Uterus (tissue), 2 donors: ENCODE measurements around the gene TNF.

Experiments
- CTCF ChIP-seq, 4 experiments: fragments of 200-600 bp in 2 of 4; fragments of 450-650 bp in 2 of 4; sonication (generic) in 2 of 4; IDR thresholded peaks; one replicate each; pipeline ENCODE4 v1.5.1; 2016 to 2019; ENCODE audit warnings: antibody characterized with exemption in 4 of 4, mild to moderate bottlenecking in 2 of 4, moderate library complexity in 1 of 4
- POLR2A ChIP-seq, 2 donors: fragments of 450-650 bp; IDR thresholded peaks; one replicate each; pipeline ENCODE4 v1.6.1; 2016; ENCODE audit warnings: antibody characterized with exemption in 2 of 2, mild to moderate bottlenecking in 1 of 2, moderate library complexity in 1 of 2

GRCh38 chr6:31624070-31624469, 48.7 kb downstream of the TNF start:
- TF ChIP-seq CTCF (IDR thresholded peaks at IDR 0.05) (no peak), POLR2A (IDR thresholded peaks at IDR 0.05) (no peak)
